ENCODE data around the gene PCP4.
A peak's percentile ranks its signal among the peaks of the same experiment; 100 is the strongest.
"Not testable (repeated sequence)": the region's sequence is repeated elsewhere in the genome, so short reads cannot be mapped to it uniquely, and the experiment has no call there.

The PCP4 gene

GRCh38 chr21:39869141-39869818, 2.0 kb downstream of the PCP4 start:
- DNase-seq: peak; percentile 30

GRCh38 chr21:39873687-39874086, 6.4 kb downstream of the PCP4 start:
- DNase-seq: no peak

- no peak for DNase-seq
These were observed 7.0 kb downstream of the PCP4 start for GRCh38 chr21:39874206-39874605.

GRCh38 chr21:39874759-39875158, 7.5 kb downstream of the PCP4 start:
- DNase-seq: peak; percentile 26

- no peak for DNase-seq
These were observed 14.4 kb downstream of the PCP4 start for GRCh38 chr21:39881661-39882060.

- no peak for DNase-seq
These were observed 15.1 kb downstream of the PCP4 start for GRCh38 chr21:39882151-39882838.

- no peak for DNase-seq
These were observed 15.6 kb downstream of the PCP4 start for GRCh38 chr21:39882839-39883195.

GRCh38 chr21:39885119-39885848, 18.0 kb downstream of the PCP4 start:
- DNase-seq: peak; percentile 93

- no peak for DNase-seq
These were observed 21.6 kb downstream of the PCP4 start for GRCh38 chr21:39888848-39889247.

- no peak for DNase-seq
These were observed 23.9 kb downstream of the PCP4 start for GRCh38 chr21:39891111-39891510.

- not testable (repeated sequence) for DNase-seq
These were observed 24.6 kb downstream of the PCP4 start for GRCh38 chr21:39891863-39892262.

- DNase-seq: no peak
These were observed 33.3 kb downstream of the PCP4 start for GRCh38 chr21:39900491-39900890.

- DNase-seq: no peak
These were observed 33.7 kb downstream of the PCP4 start for GRCh38 chr21:39900911-39901310.

GRCh38 chr21:39902986-39903385, 35.7 kb downstream of the PCP4 start:
- DNase-seq: no peak

- no peak for DNase-seq
These were observed 37.2 kb downstream of the PCP4 start for GRCh38 chr21:39904457-39904856.

- DNase-seq: peak; percentile 10
These were observed 41.2 kb downstream of the PCP4 start for GRCh38 chr21:39908265-39908923.

- DNase-seq: peak; percentile 70
These were observed 44.3 kb downstream of the PCP4 start for GRCh38 chr21:39911286-39912199.

GRCh38 chr21:39913706-39914305, 46.6 kb downstream of the PCP4 start:
- no peak for DNase-seq

- no peak for DNase-seq
These were observed 48.6 kb downstream of the PCP4 start for GRCh38 chr21:39915881-39916280.

GRCh38 chr21:39918558-39918957, 51.3 kb downstream of the PCP4 start:
- DNase-seq: no peak

GRCh38 chr21:39923476-39923875, 56.2 kb downstream of the PCP4 start:
- no peak for DNase-seq
